ENCODE results near the gene CAPN10.

CAPN10 gene

DNA sequence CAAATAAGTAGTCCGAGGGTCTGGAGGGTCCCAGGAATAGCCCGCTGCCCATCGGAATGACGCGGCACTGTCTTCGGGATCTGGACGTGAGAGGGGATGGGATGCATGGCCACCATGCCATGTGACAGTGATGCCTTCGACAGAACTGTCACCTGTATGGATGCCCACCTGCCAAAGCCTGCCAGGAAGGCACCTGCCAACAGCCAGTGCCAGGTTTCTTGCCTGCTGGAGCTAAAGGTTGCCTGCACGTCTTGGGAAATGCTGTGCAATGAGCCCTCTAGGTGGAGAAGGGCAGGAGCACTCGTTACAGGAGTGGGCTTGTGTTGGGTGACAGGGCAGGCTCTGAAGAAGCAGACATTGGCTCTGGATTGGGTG lies 59.3 kb downstream of the CAPN10 start:
- DNase-seq (ENCODE audit: extremely low spot score): no peak
- no peak for TF ChIP-seq CTBP1 (IDR thresholded peaks at IDR 0.05; ENCODE audit: borderline replicate concordance)
- TF ChIP-seq ZNF384 (IDR thresholded peaks at IDR 0.05): no peak
- no peak for TF ChIP-seq ELF4 (IDR thresholded peaks at IDR 0.05)
- TF ChIP-seq BHLHE40 (IDR thresholded peaks at IDR 0.05; ENCODE audit: borderline replicate concordance): no peak
- no peak for TF ChIP-seq ARNT (IDR thresholded peaks at IDR 0.05)
- no peak for TF ChIP-seq TARDBP (IDR thresholded peaks at IDR 0.05)
- no peak for TF ChIP-seq FOXM1 (IDR thresholded peaks at IDR 0.05; ENCODE audit: borderline replicate concordance)
- TF ChIP-seq LEF1 (IDR thresholded peaks at IDR 0.05; ENCODE audit: borderline replicate concordance): no peak
- TF ChIP-seq, protein P1, sequence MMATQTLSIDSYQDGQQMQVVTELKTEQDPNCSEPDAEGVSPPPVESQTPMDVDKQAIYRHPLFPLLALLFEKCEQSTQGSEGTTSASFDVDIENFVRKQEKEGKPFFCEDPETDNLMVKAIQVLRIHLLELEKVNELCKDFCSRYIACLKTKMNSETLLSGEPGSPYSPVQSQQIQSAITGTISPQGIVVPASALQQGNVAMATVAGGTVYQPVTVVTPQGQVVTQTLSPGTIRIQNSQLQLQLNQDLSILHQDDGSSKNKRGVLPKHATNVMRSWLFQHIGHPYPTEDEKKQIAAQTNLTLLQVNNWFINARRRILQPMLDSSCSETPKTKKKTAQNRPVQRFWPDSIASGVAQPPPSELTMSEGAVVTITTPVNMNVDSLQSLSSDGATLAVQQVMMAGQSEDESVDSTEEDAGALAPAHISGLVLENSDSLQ (IDR thresholded peaks at IDR 0.05): no peak
- no peak for TF ChIP-seq FOXA1 (IDR thresholded peaks at IDR 0.05)
- no peak for TF ChIP-seq FOXK2 (IDR thresholded peaks at IDR 0.05)
- no peak for TF ChIP-seq HDGF (IDR thresholded peaks at IDR 0.05; ENCODE audit: borderline replicate concordance)
- TF ChIP-seq SUZ12 (IDR thresholded peaks at IDR 0.05): no peak
- no peak for TF ChIP-seq NFRKB (IDR thresholded peaks at IDR 0.05)
- no peak for TF ChIP-seq SP1 (IDR thresholded peaks at IDR 0.05)
- ChIA-PET CTCF (no interaction called here), POLR2A (interaction anchor here (0.8 kb wide), 1 partner anchor 60 kb away, joined by 3 read pairs; the partner anchor contains the start of gene CAPN10)

DNA sequence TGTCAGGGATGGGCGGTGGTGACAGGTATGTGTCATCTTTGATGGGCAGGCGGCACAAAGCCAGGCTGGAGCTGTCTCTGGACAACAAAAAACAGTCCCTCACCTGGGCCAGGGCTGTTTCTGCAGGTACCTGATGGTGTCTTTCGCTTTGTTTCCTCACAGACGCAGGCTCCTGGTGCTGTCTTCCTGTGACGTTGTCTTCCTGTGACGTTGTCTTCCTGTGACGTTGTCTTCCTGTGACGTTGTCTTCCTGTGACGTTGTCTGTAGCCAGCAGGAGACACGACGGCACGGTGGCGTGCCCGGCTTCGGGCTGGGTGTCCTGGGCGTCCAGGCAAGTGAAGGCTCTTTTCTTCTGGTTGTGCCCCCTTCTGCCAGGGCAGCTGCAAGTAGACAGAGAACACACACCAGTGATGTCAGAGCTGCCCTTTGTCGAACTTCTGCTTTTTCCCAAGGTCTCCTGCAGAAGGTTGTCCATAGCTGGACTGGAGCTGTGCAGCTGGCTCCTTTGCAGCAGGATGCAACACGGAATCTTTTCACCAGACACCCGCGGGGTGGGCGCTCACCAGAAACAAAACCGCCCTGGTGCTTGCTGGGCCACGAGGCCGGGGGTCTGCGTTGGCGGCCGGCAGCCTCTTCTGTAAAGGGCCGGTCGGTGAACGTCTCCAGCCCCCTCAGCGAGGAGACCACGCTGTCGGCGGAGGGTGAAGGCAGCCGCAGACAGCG lies 59.8 kb downstream of the CAPN10 start:
- POLR2A ChIA-PET: no interaction called here
- TF ChIP-seq SUZ12 (IDR thresholded peaks at IDR 0.05) (no peak), ZNF384 (IDR thresholded peaks at IDR 0.05) (no peak), NFRKB (IDR thresholded peaks at IDR 0.05) (no peak), HDGF (IDR thresholded peaks at IDR 0.05; ENCODE audit: borderline replicate concordance) (no peak), SP1 (IDR thresholded peaks at IDR 0.05) (no peak), ELF4 (IDR thresholded peaks at IDR 0.05) (no peak), FOXM1 (IDR thresholded peaks at IDR 0.05; ENCODE audit: borderline replicate concordance) (no peak), CTBP1 (IDR thresholded peaks at IDR 0.05; ENCODE audit: borderline replicate concordance) (no peak), LEF1 (IDR thresholded peaks at IDR 0.05; ENCODE audit: borderline replicate concordance) (no peak), BHLHE40 (IDR thresholded peaks at IDR 0.05; ENCODE audit: borderline replicate concordance) (no peak), TARDBP (IDR thresholded peaks at IDR 0.05) (no peak), FOXK2 (IDR thresholded peaks at IDR 0.05) (no peak), FOXA1 (IDR thresholded peaks at IDR 0.05) (no peak), L3MBTL2 (conservative IDR thresholded peaks at IDR 0.05) (no peak), ARNT (IDR thresholded peaks at IDR 0.05) (no peak)
- TF ChIP-seq, protein P1 (IDR thresholded peaks at IDR 0.05): no peak
- DNase-seq (ENCODE audit: extremely low spot score): no peak
- CTCF ChIA-PET: no interaction called here

DNA sequence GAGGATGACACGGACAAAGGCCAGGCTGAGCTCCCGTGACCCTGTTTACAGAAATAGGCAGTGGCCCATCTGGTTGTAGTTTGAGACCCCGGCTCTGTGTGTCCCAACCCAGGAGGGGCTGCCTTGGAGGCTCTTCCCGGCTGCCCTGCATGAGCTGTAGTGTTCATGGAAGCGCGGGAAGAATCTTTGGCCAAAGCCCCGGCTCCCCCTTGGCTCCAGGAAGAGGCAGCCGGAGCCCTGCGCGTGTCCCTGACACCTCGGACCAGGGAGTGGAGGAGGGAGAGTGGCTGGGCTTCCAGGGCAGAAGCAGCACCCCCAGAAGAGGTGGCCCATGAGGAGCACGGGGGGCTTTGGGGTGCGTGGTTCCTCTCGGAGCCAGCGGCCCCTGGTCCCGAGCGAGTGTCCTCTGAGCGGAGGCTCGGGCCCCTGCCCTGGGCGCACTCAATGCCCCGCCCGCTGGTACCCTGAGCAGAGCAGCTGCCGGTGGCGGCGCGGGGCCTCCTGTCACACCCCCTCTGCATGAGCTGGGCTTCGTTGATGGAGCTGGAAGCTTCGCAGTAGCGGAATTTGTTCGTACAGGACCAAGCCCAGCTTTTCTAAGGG lies 60.5 kb downstream of the CAPN10 start:
- CTCF ChIA-PET: no interaction called here
- no peak for DNase-seq (ENCODE audit: extremely low spot score)
- no peak for TF ChIP-seq BHLHE40 (IDR thresholded peaks at IDR 0.05; ENCODE audit: borderline replicate concordance)
- no peak for TF ChIP-seq NFRKB (IDR thresholded peaks at IDR 0.05)
- TF ChIP-seq L3MBTL2 (conservative IDR thresholded peaks at IDR 0.05): no peak
- POLR2A ChIA-PET: no interaction called here

DNA sequence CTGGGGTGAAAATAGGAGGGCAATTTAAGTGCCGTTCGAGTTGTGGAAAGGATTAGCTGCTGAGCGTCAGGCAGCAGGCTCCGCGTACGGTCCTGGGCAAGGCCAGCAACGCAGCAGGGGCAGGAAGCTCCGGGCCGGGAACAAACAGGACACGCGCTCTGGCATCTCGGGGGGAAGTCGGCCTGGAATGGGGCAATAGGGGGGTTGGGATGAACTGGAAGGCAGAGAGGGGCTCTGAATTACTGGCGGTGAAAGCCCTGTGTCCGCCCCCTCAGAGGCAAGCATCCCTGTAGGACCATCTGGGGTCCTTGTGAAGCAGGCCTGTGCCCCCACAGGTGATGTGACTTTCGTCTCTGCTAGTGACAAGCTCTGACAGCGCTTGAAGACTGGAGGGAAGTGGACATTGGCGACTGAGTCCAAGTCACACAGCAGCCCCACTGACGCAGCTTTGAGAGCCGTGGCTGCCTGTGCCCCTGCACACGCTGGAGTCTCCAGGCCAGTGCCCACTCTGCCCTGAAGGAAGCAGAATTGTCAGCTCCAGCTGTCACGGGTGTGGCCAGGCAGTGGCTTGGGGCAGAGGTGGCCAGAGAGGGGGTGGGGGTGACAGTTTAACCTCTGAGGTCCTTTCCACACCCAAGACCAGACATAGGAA lies 61.1 kb downstream of the CAPN10 start:
- ChIA-PET POLR2A (no interaction called here), CTCF (no interaction called here)
- no peak for DNase-seq (ENCODE audit: extremely low spot score)
- TF ChIP-seq CTBP1 (IDR thresholded peaks at IDR 0.05; ENCODE audit: borderline replicate concordance) (no peak), FOXM1 (IDR thresholded peaks at IDR 0.05; ENCODE audit: borderline replicate concordance) (no peak), SUZ12 (IDR thresholded peaks at IDR 0.05) (no peak), HDGF (IDR thresholded peaks at IDR 0.05; ENCODE audit: borderline replicate concordance) (no peak), LEF1 (IDR thresholded peaks at IDR 0.05; ENCODE audit: borderline replicate concordance) (no peak), ARNT (IDR thresholded peaks at IDR 0.05) (no peak)
- TF ChIP-seq, protein P1 (IDR thresholded peaks at IDR 0.05): no peak

DNA sequence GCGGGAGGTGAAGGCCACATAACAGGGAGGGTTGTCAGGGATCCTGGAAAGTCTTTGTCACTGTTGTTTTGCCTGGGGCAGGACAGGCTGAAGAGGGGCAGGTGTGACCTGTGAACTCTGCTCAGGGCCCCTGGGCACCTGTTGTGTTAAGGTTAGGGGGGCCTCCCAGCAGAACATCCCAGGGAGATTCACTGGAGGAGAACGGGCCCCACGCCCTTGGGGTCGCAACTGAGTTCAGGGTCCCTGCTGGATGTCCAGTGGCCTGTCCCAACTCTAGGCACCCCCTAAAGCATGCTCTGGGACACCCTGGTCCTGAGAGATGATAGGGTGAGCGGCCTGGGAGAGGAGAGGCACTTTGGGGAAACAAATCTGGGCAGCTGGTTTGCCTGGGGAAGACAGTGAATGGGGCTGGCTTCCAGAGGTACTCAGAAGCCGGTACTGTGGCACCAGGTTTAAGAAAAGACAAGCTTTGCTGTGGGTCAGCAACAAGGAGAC lies 61.7 kb downstream of the CAPN10 start:
- no peak for DNase-seq (ENCODE audit: extremely low spot score)
- POLR2A ChIA-PET: no interaction called here
- no peak for TF ChIP-seq ZNF384 (IDR thresholded peaks at IDR 0.05)
- TF ChIP-seq HDGF (IDR thresholded peaks at IDR 0.05; ENCODE audit: borderline replicate concordance): no peak
- TF ChIP-seq CTBP1 (IDR thresholded peaks at IDR 0.05; ENCODE audit: borderline replicate concordance): no peak
- CTCF ChIA-PET: interaction anchor here (1.4 kb wide), 1 partner anchor 9 kb away, joined by 3 read pairs; no protein-coding TSS in a partner anchor
